ENCODE data around the gene KRT7.

Gene KRT7

GRCh38 chr12:52260361-52261207 is 27.5 kb downstream of the KRT7 start:
- Histone ChIP-seq H3K79me1 (replicated peaks; ENCODE audit: low read length, poor library complexity, severe bottlenecking) (no peaks in the 10 kb centered on the region), H3K14ac (ENCODE audit: low read length in 2 of 2) (no peak overlapping the region), H2AK5ac (ENCODE audit: low read length, severe bottlenecking) (no peak overlapping the region), H2AFZ (ENCODE audit: low read depth, low read length) (no peak overlapping the region), H3K4me1 (ENCODE audit: control insufficient read depth, insufficient read depth, low read depth, low read length) (peaks cover 11% of the 10 kb centered on the region), H2BK15ac (ENCODE audit: low read depth, poor library complexity, severe bottlenecking) (no peak overlapping the region), H3K27me3 (ENCODE audit: control insufficient read depth in 1 of 2, insufficient read depth in 1 of 2, low read length in 2 of 2) (peaks cover 6 to 93% of the 10 kb centered on the region in 2 experiments), H3K9ac (ENCODE audit: low read length) (no peak overlapping the region), H2BK12ac (ENCODE audit: low read length in 2 of 2) (no peak overlapping the region), H2BK5ac (ENCODE audit: low read depth, low read length, poor library complexity, severe bottlenecking) (no peak overlapping the region), H4K8ac (ENCODE audit: low read length) (no peak overlapping the region), H3K18ac (ENCODE audit: low read depth in 1 of 2, low read length in 2 of 2) (no peak overlapping the region), H3K36me3 (ENCODE audit: control insufficient read depth in 1 of 2, insufficient read depth in 2 of 2, low read depth in 1 of 2, low read length in 2 of 2) (no peaks in the 10 kb centered on the region), H3K4me3 (ENCODE audit: insufficient read depth in 1 of 2, low read depth in 1 of 2, low read length in 2 of 2) (no peak overlapping the region), H2BK120ac (ENCODE audit: low read depth, low read length) (no peak overlapping the region), H3K27ac (ENCODE audit: low read length, poor library complexity, severe bottlenecking) (no peak overlapping the region), H3K4ac (ENCODE audit: low read depth in 1 of 2, low read length in 2 of 2) (no peak overlapping the region), H4K91ac (ENCODE audit: low read length) (no peak overlapping the region), H3K23ac (ENCODE audit: low read length in 2 of 2) (no peak overlapping the region), H3K4me2 (ENCODE audit: low read length, poor library complexity, severe bottlenecking) (no peak overlapping the region), H3K9me3 (ENCODE audit: control insufficient read depth, low read length) (no peaks in the 10 kb centered on the region)
- 78% methylated on average over 7 of the region's 9 CpGs for WGBS
- DNase-seq = no peak

GRCh38 chr12:52261208-52261484 is 28.1 kb downstream of the KRT7 start:
- no peak overlapping the region for H3K4me2 ChIP-seq (ENCODE audit: low read length, poor library complexity, severe bottlenecking)
- no peak overlapping the region for H4K8ac ChIP-seq (ENCODE audit: low read length)
- no peak overlapping the region for H2BK120ac ChIP-seq (ENCODE audit: low read depth, low read length)
- H2BK15ac ChIP-seq (ENCODE audit: low read depth, poor library complexity, severe bottlenecking) = no peak overlapping the region
- no peak overlapping the region for H2AK5ac ChIP-seq (ENCODE audit: low read length, severe bottlenecking)
- H2AFZ ChIP-seq (ENCODE audit: low read depth, low read length) = no peak overlapping the region
- H3K27ac ChIP-seq (ENCODE audit: low read length, poor library complexity, severe bottlenecking) = no peak overlapping the region
- H3K23ac ChIP-seq (ENCODE audit: low read length in 2 of 2) = no peak overlapping the region
- no peak overlapping the region for H4K91ac ChIP-seq (ENCODE audit: low read length)
- DNase-seq = no peak
- H3K79me1 ChIP-seq (replicated peaks; ENCODE audit: low read length, poor library complexity, severe bottlenecking) = no peaks in the 10 kb centered on the region
- H2BK5ac ChIP-seq (ENCODE audit: low read depth, low read length, poor library complexity, severe bottlenecking) = no peak overlapping the region
- H3K4ac ChIP-seq (ENCODE audit: low read depth in 1 of 2, low read length in 2 of 2) = no peak overlapping the region
- no peak overlapping the region for H3K9ac ChIP-seq (ENCODE audit: low read length)
- H3K18ac ChIP-seq (ENCODE audit: low read depth in 1 of 2, low read length in 2 of 2) = no peak overlapping the region
- peaks cover 6 to 87% of the 10 kb centered on the region in 2 experiments for H3K27me3 ChIP-seq (ENCODE audit: control insufficient read depth in 1 of 2, insufficient read depth in 1 of 2, low read length in 2 of 2)
- H3K9me3 ChIP-seq (ENCODE audit: control insufficient read depth, low read length) = no peaks in the 10 kb centered on the region
- H3K14ac ChIP-seq (ENCODE audit: low read length in 2 of 2) = no peak overlapping the region
- H3K36me3 ChIP-seq (ENCODE audit: control insufficient read depth in 1 of 2, insufficient read depth in 2 of 2, low read depth in 1 of 2, low read length in 2 of 2) = no peaks in the 10 kb centered on the region
- H3K4me1 ChIP-seq (ENCODE audit: control insufficient read depth, insufficient read depth, low read depth, low read length) = peaks cover 11% of the 10 kb centered on the region
- H2BK12ac ChIP-seq (ENCODE audit: low read length in 2 of 2) = no peak overlapping the region
- H3K4me3 ChIP-seq (ENCODE audit: insufficient read depth in 1 of 2, low read depth in 1 of 2, low read length in 2 of 2) = no peak overlapping the region
- 75% methylated on average over 1 of the region's 1 CpG for WGBS

GRCh38 chr12:52262286-52262685 is 29.2 kb downstream of the KRT7 start:
- Histone ChIP-seq H2BK5ac (ENCODE audit: low read depth, low read length, poor library complexity, severe bottlenecking) (no peak overlapping the region), H3K14ac (ENCODE audit: low read length in 2 of 2) (no peak overlapping the region), H3K4me1 (ENCODE audit: control insufficient read depth, insufficient read depth, low read depth, low read length) (peaks cover 11% of the 10 kb centered on the region), H3K9ac (ENCODE audit: low read length) (no peak overlapping the region), H2AFZ (ENCODE audit: low read depth, low read length) (no peak overlapping the region), H3K4ac (ENCODE audit: low read depth in 1 of 2, low read length in 2 of 2) (no peak overlapping the region), H4K8ac (ENCODE audit: low read length) (no peak overlapping the region), H3K36me3 (ENCODE audit: control insufficient read depth in 1 of 2, insufficient read depth in 2 of 2, low read depth in 1 of 2, low read length in 2 of 2) (peaks cover 0 to 4% of the 10 kb centered on the region in 2 experiments), H3K4me3 (ENCODE audit: insufficient read depth in 1 of 2, low read depth in 1 of 2, low read length in 2 of 2) (no peak overlapping the region), H3K23ac (ENCODE audit: low read length in 2 of 2) (no peak overlapping the region), H4K91ac (ENCODE audit: low read length) (no peak overlapping the region), H3K18ac (ENCODE audit: low read depth in 1 of 2, low read length in 2 of 2) (no peak overlapping the region), H3K27ac (ENCODE audit: low read length, poor library complexity, severe bottlenecking) (no peak overlapping the region), H3K27me3 (ENCODE audit: control insufficient read depth in 1 of 2, insufficient read depth in 1 of 2, low read length in 2 of 2) (peaks cover 2 to 76% of the 10 kb centered on the region in 2 experiments), H2AK5ac (ENCODE audit: low read length, severe bottlenecking) (no peak overlapping the region), H2BK15ac (ENCODE audit: low read depth, poor library complexity, severe bottlenecking) (no peak overlapping the region), H2BK12ac (ENCODE audit: low read length in 2 of 2) (no peak overlapping the region), H3K79me1 (replicated peaks; ENCODE audit: low read length, poor library complexity, severe bottlenecking) (no peaks in the 10 kb centered on the region), H3K4me2 (ENCODE audit: low read length, poor library complexity, severe bottlenecking) (no peak overlapping the region), H3K9me3 (ENCODE audit: control insufficient read depth, low read length) (no peaks in the 10 kb centered on the region), H2BK120ac (ENCODE audit: low read depth, low read length) (no peak overlapping the region)
- no peak for DNase-seq
- WGBS = 88% methylated on average over 2 of the region's 3 CpGs

GRCh38 chr12:52263761-52264434 is 30.9 kb downstream of the KRT7 start:
- no peak overlapping the region for H3K9ac ChIP-seq (ENCODE audit: low read length)
- no peaks in the 10 kb centered on the region for H3K79me1 ChIP-seq (replicated peaks; ENCODE audit: low read length, poor library complexity, severe bottlenecking)
- H2BK5ac ChIP-seq (ENCODE audit: low read depth, low read length, poor library complexity, severe bottlenecking) = no peak overlapping the region
- H3K4me2 ChIP-seq (ENCODE audit: low read length, poor library complexity, severe bottlenecking) = no peak overlapping the region
- H3K18ac ChIP-seq (ENCODE audit: low read depth in 1 of 2, low read length in 2 of 2) = no peak overlapping the region
- H3K4me1 ChIP-seq (ENCODE audit: control insufficient read depth, insufficient read depth, low read depth, low read length) = peaks cover 7% of the 10 kb centered on the region
- H2BK12ac ChIP-seq (ENCODE audit: low read length in 2 of 2) = no peak overlapping the region
- no peak overlapping the region for H3K27ac ChIP-seq (ENCODE audit: low read length, poor library complexity, severe bottlenecking)
- H3K36me3 ChIP-seq (ENCODE audit: control insufficient read depth in 1 of 2, insufficient read depth in 2 of 2, low read depth in 1 of 2, low read length in 2 of 2) = peaks cover 0 to 4% of the 10 kb centered on the region in 2 experiments
- no peak for DNase-seq
- no peak overlapping the region for H3K23ac ChIP-seq (ENCODE audit: low read length in 2 of 2)
- H3K27me3 ChIP-seq (ENCODE audit: control insufficient read depth in 1 of 2, insufficient read depth in 1 of 2, low read length in 2 of 2) = peaks cover 0 to 62% of the 10 kb centered on the region in 2 experiments
- no peak overlapping the region for H3K4ac ChIP-seq (ENCODE audit: low read depth in 1 of 2, low read length in 2 of 2)
- no peak overlapping the region for H2BK120ac ChIP-seq (ENCODE audit: low read depth, low read length)
- no peak overlapping the region for H3K4me3 ChIP-seq (ENCODE audit: insufficient read depth in 1 of 2, low read depth in 1 of 2, low read length in 2 of 2)
- no peak overlapping the region for H2AK5ac ChIP-seq (ENCODE audit: low read length, severe bottlenecking)
- H2BK15ac ChIP-seq (ENCODE audit: low read depth, poor library complexity, severe bottlenecking) = no peak overlapping the region
- H3K14ac ChIP-seq (ENCODE audit: low read length in 2 of 2) = no peak overlapping the region
- H3K9me3 ChIP-seq (ENCODE audit: control insufficient read depth, low read length) = no peaks in the 10 kb centered on the region
- WGBS = 82% methylated on average over 7 of the region's 7 CpGs
- no peak overlapping the region for H4K91ac ChIP-seq (ENCODE audit: low read length)
- no peak overlapping the region for H4K8ac ChIP-seq (ENCODE audit: low read length)
- no peak overlapping the region for H2AFZ ChIP-seq (ENCODE audit: low read depth, low read length)

Data from mesenchymal stem cell (in vitro differentiated cells and primary cell).